ENCODE data around the gene HOXC12.

DNA sequence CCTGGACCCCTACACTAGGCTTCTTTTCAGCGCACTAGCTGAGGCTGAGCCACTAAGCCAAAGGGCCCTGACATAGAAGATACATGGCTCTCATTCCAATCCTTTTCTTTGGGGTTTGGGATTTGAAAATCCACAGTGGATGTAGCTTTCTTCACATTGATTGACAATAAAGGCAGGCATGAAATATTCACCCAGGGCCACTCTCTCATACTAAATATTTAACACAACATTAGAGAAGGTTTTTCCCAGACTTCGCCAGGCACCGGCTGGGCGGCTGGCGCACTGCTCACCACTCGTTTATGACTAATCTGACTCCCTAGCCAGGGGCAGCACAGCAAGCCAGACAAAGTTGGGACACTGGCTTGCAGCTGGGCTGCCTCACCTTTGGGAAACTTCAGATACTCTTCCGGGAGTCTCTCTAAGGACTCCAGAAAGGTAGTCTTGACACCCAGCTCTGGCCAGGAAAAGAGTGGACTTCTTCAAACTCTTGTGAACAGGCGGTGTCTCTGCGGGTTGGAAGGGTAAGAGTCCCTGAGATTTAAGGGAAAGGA is 17.5 kb downstream of the HOXC12 start:
- no peak for TF ChIP-seq JUND (IDR thresholded peaks at IDR 0.05)
- TF ChIP-seq, protein P1, sequence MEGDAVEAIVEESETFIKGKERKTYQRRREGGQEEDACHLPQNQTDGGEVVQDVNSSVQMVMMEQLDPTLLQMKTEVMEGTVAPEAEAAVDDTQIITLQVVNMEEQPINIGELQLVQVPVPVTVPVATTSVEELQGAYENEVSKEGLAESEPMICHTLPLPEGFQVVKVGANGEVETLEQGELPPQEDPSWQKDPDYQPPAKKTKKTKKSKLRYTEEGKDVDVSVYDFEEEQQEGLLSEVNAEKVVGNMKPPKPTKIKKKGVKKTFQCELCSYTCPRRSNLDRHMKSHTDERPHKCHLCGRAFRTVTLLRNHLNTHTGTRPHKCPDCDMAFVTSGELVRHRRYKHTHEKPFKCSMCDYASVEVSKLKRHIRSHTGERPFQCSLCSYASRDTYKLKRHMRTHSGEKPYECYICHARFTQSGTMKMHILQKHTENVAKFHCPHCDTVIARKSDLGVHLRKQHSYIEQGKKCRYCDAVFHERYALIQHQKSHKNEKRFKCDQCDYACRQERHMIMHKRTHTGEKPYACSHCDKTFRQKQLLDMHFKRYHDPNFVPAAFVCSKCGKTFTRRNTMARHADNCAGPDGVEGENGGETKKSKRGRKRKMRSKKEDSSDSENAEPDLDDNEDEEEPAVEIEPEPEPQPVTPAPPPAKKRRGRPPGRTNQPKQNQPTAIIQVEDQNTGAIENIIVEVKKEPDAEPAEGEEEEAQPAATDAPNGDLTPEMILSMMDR (IDR thresholded peaks at IDR 0.05; ENCODE audit: low read depth, low read length, missing input control), result no peak
- no peak for TF ChIP-seq REST (IDR thresholded peaks at IDR 0.05)
- TF ChIP-seq FOXA2 (IDR thresholded peaks at IDR 0.05), result no peak
- no peak for TF ChIP-seq HNF4A (conservative IDR thresholded peaks at IDR 0.05)
- no peak for TF ChIP-seq GABPA (IDR thresholded peaks at IDR 0.05 in 1 of 2, conservative IDR thresholded peaks at IDR 0.05 in 1 of 2)
- no peak for TF ChIP-seq ATF3 (IDR thresholded peaks at IDR 0.05)

Measured in liver (tissue), 3 donors.